Measurements from ENCODE around the gene SLC13A2. TPM values are rescaled to one million over a fixed set of nuclear protein-coding genes. Genes with fewer than 3 reads are reported as not detected.
A peak's percentile ranks its signal among the peaks of the same experiment; 100 is the strongest.

Gene SLC13A2
- total and polyA plus RNA-seq, 11 donors, result 0.03 TPM; not detected in 10

GRCh38 chr17:28492352-28493310, 19.2 kb downstream of the SLC13A2 start:
- Histone ChIP-seq H3K4me1 (no peaks in the 10 kb centered on the region), H3K27ac (no peak overlapping the region), H3K36me3 (no peaks in the 10 kb centered on the region), H3K4me3 (no peak overlapping the region), H3K9me3 (no peaks in the 10 kb centered on the region), H3K27me3 (peaks cover 0 to 10% (median 0%) of the 10 kb centered on the region in 9 donors)
- no peak for DNase-seq
- intact Hi-C loops (cut with DNase I), result loop anchor here in 5 of 10 donors (5.0 kb wide), 4 partner anchors 45 to 120 kb away; partner anchors contain the start of gene RSKR (in 2 of the 5)
- ATAC-seq, result no peak
- TF ChIP-seq POLR2A (IDR thresholded peaks at IDR 0.05) (no peak), CTCF (IDR thresholded peaks at IDR 0.05) (no peak)
- 55 to 64% (median 62%) methylated on average over 4 of the region's 4 CpGs for WGBS, 4 donors

GRCh38 chr17:28493460-28493859, 20.0 kb downstream of the SLC13A2 start:
- ATAC-seq, result no peak
- Histone ChIP-seq H3K9me3 (no peaks in the 10 kb centered on the region), H3K4me3 (no peak overlapping the region), H3K27me3 (peaks cover 0 to 10% (median 0%) of the 10 kb centered on the region in 9 donors), H3K27ac (no peak overlapping the region), H3K36me3 (no peaks in the 10 kb centered on the region), H3K4me1 (no peaks in the 10 kb centered on the region)
- WGBS, 4 donors, result 39 to 56% (median 47%) methylated on average over 2 to 9 of the region's 9 CpGs
- intact Hi-C loops (cut with DNase I), result loop anchor here in 5 of 10 donors (5.0 kb wide), 4 partner anchors 44 to 119 kb away; partner anchors contain the start of gene RSKR (in 2 of the 5)
- DNase-seq, result no peak
- no peak for TF ChIP-seq POLR2A (IDR thresholded peaks at IDR 0.05)
- TF ChIP-seq CTCF (IDR thresholded peaks at IDR 0.05), result no peak

GRCh38 chr17:28494445-28495188, 21.2 kb downstream of the SLC13A2 start:
- peak; percentile 37 to 84 (median 75) for ATAC-seq
- H3K4me1 ChIP-seq, result no peaks in the 10 kb centered on the region

More at GRCh38 chr17:28494445-28495188, 21.2 kb downstream of the SLC13A2 start:
- no peak for TF ChIP-seq POLR2A (IDR thresholded peaks at IDR 0.05)
- TF ChIP-seq CTCF (IDR thresholded peaks at IDR 0.05), result peak; percentile 70 to 88 (median 83)
- 24 to 38% (median 29%) methylated on average over 12 to 15 of the region's 15 CpGs for WGBS, 4 donors
- intact Hi-C loops (cut with DNase I), result loop anchor here (1.0 to 5.0 kb wide), 7 partner anchors 38 to 119 kb away; partner anchors contain the start of gene RSKR (in 2 of the 10)
- Histone ChIP-seq H3K27me3 (peaks cover 0 to 10% (median 0%) of the 10 kb centered on the region in 9 donors), H3K4me3 (no peak overlapping the region), H3K9me3 (no peaks in the 10 kb centered on the region), H3K27ac (no peak overlapping the region), H3K36me3 (no peaks in the 10 kb centered on the region)
- DNase-seq, result peak; percentile 67 to 84 (median 69)

All from heart left ventricle (tissue), 16 donors.